Activated CD8-positive, alpha-beta memory T cell treated with anti-CD3 and anti-CD28 coated beads, Interleukin-2, amount 50 U/mL, for 4 hours (primary cell): ENCODE measurements around the gene PTGFR.

Source experiments
- DNase-seq: peaks from one replicate; pipeline ENCODE4 v3.0.0-alpha.2; 2020

PTGFR gene, protein sequence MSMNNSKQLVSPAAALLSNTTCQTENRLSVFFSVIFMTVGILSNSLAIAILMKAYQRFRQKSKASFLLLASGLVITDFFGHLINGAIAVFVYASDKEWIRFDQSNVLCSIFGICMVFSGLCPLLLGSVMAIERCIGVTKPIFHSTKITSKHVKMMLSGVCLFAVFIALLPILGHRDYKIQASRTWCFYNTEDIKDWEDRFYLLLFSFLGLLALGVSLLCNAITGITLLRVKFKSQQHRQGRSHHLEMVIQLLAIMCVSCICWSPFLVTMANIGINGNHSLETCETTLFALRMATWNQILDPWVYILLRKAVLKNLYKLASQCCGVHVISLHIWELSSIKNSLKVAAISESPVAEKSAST

DNA sequence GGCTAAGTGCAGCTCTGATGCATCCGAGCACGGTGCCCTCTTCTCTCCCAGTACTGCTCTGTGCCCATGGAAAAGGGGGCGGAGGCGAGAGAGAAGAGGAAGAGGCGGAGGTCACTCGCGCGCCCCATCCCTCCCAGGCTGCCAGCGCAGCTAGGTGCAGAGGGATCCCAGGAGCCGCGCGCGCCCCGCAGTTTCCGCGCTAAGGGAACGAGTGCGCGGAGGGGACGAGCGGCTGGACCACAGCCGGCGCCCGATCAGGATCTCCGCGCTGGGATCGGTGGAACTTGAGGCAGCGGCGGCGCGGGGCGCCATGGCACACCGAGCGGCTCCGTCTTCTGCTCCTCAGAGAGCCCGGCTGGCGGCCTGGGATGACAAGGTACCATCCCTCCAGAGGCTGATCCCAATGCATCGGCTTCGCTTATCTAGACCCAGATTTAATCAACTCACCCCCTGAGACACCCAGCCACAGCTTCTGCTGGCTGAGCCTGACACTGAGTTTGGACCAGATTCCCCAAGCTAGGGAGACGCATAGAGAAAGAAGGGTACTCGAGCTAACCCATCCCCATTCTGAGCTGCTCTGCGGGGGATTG is at the start of gene PTGFR:
PTGFR (plus strand) TSS at position 114 of the 590 bp plus-strand sequence. CDS start 1,770 bp downstream, outside the sequence.
- no peak for DNase-seq

DNA sequence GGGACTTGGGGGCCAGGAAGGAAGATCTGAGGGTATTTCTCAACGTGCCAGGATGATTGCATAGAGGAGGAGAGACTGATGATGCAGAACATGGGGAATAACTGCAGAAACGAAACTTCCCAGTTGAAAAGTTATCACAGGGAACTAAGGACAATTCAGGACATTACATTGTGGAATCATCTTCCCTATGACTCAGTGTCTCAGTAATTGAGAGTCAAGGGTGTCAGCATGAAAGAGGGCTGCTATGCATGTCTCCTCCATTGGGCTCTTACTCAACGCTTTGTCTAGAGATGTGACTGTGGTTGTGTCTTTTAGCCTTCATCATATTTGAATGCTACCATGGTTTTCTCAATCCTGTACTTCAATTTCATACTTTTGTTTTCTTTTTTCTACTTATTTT is 48.9 kb upstream of the PTGFR start:
- no peak for DNase-seq

DNA sequence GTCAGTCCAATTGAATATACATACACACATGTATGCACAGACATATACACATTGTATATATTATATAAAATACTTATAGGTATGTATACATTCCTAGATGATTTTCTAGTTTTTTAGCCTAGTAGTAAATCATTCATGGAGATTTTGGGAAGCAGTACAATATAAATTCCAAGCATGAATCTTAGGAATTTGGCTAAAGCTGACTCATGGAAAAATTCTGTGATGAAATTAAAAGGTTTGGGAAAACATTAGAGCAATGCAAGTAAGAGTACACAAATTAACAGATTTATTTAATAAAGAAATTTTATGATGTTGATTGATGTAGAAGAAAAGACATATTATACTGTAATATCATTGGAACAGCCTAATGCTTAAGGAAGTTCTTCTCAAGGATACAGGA is 43.7 kb upstream of the PTGFR start:
- no peak for DNase-seq

DNA sequence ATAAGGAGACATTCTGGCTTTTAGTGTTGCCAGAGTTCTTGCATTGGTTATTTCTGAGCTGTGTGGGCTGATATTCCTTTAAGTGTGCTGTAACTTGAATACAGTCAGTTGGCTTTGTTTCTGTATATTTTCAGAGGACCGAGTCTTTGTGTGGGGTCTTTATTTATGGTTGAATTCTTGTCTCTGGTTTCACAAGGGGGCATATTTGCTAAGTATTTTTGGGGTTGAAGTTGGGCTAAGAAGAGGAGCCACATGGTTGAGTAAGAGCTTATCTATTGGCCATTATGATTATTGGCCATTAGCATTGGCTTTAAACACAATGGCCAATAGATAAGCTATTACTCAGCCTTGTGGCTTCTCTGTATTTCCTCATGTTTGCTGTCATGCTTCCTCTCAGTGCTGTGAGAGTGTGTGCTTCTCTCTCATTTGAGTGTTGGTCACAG is 26.3 kb upstream of the PTGFR start:
- DNase-seq, result no peak

DNA sequence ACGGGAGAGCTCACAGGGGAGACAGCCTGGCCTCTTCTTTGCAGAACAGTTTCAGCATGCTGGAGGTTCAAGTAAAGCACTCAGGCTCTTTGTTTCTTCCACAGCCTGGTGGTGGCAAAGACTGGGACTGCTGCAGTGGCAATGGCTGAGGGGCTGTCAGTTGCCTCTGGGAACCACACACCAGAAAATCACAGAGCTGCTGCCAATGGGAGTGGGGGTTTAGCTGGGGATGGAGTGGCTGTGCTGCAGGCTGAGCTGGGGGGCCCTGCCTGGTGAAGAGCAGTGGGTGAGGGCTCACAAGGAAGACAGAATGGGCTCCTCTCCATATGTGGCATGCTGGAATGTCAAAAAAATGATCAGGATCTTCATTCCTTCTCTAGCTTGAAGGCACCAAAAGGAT is 25.6 kb upstream of the PTGFR start:
- no peak for DNase-seq

DNA sequence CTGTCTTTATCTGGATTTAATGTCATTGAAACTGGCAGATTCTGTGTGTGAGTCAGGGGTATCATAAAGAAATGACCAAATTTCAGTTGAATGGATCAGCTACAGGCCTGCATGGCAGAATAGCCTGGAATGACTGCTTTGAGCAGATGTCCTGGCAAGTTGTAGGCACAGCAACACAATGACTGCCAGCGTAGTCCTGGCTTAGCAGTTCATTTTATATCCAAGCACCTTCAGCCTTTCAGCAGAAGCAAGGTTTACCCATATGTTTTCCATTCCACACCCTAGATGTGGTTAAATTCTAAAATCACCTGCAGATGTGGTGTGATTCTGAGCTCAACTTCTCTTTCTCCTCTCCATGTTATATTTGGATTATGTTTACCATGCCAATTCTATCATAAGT is 22.3 kb upstream of the PTGFR start:
- no peak for DNase-seq

DNA sequence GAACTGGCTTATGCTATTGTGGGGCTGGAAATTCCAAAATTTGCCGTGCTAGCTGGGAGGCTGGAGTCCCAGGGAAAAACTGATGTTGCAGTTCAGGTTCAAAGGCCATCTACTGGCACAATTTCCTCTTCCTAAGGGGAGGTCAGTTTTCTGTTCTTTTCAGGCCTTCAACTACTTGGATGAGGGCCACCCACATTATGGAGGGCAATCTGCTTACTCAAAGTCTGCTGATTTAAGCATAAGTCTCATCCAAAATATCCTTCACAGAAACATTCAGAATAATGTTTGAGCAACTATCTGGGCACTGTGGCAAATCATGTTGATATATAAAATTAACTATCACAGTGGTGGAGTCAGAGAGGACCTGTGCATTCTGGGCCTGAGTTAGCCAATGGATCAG is 21.2 kb upstream of the PTGFR start:
- DNase-seq, result no peak

DNA sequence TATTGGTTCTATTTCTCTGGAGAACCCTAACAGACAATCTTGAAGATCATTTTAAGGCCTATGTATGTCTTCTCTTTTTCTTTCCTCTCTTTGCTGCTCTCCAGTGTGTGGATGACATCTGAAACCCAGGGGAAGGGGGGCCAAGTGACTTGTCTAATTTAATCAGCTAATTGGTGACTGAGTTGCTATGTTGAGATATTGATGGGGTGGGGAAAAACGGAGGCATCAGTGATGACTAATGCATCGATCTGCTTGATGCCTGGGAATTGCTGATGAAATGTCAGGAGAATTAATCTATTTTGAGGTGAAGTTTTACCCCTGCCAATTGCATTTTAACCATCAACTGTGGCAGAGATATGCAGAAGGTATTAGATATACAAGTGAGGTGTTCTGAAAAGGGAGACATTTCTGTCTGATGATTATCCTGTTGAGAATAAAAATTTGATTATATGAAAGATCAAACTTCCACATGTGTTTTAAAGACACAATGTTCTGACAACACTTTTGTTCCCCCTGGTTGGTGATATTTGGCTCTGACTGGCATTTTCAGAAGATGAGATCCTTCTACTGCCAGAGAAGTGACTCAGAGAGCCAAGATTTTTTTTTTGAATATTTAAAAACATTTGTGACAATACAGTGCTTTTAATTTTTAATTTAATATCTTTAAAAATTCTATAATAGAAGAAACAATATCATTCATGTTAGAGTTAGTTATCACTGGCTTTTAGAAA is 18.7 kb upstream of the PTGFR start:
- no peak for DNase-seq

DNA sequence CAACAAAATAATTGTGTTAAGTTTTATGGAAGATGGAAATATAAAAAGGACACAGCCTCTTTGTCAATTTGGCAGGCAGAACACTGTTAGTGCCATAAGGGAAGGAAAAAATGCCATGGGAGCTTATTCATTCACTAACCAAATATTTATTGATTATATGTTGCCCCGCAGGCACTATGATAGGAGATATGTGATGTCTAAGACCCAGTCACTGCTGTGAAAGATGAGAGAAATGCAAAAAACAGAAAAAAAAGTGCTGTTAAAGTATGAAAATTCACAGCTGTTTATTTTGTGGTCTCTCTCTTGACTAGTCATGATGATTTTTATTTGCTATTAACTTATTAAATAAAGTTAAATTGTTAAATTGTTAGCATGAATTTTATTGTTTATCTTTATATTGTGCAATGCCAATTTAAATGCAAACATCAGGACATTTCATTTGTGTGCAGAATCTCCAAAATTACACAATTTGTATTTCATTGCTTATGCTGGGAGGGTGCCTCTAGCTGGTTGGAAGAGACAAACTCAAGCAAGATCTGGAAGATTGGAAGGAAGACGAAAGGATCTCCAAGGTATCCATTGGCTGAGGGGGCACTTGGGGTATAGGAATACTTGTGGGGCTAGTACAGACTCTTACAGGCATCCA is 17.8 kb upstream of the PTGFR start:
- no peak for DNase-seq

DNA sequence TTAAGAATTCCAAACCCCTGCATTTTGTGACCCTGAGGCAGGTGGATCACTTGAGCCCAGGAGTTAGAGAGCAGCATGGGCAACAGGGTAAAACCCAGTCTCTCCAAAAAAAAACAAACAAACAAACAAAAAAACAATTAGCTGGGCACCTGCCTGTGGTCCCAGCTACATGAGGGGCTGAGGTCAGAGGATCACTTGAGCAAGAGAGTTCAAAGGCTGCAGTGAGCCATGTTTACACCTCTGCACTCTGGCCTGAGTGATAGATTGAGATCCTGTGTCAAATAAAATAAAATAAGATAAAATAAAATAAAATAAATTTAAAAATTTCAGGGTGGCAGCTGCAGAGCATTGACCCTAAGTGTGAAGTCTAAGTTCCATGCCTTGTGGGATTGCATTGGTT is 16.7 kb upstream of the PTGFR start:
- DNase-seq, result no peak

DNA sequence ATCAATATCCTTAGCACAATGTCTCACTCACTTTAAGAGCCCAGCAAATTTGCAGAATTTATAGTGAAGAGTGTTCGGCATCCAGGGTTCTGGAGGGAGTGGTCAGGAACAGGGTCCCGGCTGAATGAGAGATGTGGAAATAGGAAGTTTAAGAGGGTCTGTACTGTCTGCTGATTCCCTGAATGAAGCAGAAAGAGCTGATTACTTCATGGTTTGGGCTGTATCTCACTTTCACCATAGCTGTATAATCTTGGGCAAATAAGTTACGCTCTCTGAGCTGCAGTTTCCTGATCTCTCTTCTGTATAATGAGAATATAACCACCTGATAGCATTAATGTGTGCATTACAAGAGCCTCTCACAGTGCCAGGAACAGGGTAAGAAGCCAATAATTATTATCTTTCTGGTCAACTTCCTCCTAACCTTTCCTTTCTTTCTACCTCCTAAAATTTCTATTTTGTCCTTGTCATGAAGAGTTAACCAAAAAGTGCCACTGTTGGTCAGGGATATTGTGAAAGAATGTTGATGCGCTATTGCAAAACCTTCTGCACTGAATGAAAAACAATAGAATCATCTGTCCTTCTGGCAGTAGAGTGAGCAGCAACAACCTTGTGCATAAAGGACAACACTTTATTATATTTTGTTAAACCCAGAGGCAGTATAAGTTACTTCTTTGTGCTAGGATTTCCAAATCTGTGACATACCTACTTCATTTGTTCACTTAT is 14.7 kb upstream of the PTGFR start:
- no peak for DNase-seq

DNA sequence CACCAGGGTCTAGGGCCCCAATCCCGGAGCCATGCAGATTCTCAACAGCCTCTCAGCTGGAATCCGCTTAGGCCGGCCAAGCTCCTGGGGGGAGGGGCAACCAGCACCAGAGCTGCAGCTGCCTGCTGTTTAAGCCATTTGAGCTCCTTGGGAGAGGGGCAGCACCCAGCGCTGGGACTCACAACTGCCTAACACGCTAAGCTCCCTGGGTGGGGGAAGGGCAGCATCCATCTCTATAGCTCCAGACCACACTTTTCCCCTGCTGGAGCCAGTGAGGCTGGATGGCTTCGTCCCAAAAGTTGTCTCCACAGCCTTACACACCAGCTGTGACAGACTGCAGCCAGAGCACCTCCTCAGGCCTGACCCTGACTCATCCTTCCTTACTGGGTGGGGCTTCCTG is 6.9 kb upstream of the PTGFR start:
- DNase-seq, result no peak

DNA sequence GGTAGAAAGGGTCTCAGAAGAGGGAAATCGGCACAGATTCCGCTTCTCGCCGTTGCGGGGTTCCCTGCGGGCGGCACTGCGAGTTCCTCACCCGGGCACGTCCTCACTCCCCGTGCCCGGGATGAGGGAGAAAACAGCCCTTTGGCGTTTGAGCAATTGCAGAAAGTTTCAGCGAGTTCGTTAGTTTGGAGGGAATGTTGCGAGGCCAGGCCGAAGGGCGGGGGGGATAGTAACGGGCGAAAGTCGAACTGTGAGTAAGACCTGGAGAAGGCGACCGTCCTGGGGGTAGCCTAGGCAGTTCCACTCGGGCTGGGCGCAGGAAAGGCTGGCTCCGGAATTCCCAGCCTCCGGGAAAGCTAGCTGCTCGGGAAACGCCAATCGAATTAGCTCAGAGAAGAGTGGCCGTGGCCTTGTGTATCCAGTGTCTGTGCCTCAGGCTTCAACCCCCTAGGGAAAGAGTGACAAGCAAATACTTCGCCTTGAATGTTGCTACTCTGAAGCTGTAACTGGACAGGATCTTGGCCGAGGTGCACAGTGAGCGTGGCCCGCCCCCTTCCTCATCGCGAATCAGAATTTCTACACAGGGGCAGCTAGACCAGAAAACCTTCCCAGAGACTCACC is 787 bp downstream of the PTGFR start:
- DNase-seq, result no peak

DNA sequence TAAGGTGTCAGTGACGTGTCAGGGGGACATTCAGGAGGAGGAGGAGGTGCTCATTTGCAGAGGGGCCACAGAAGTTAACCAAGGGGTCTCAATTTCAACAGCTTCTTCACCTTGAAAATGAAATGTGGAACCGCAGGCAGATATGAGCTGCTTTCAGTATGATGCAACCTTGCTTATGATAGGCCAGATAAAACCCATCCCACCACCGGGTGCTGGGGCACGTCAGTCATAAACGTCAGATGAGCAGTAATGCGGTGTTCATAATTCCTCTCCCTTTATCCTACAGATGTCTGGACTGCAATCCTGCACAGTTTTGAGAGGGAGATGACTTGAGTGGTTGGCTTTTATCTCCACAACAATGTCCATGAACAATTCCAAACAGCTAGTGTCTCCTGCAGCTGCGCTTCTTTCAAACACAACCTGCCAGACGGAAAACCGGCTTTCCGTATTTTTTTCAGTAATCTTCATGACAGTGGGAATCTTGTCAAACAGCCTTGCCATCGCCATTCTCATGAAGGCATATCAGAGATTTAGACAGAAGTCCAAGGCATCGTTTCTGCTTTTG is 1.7 kb downstream of the PTGFR start:
- no peak for DNase-seq

DNA sequence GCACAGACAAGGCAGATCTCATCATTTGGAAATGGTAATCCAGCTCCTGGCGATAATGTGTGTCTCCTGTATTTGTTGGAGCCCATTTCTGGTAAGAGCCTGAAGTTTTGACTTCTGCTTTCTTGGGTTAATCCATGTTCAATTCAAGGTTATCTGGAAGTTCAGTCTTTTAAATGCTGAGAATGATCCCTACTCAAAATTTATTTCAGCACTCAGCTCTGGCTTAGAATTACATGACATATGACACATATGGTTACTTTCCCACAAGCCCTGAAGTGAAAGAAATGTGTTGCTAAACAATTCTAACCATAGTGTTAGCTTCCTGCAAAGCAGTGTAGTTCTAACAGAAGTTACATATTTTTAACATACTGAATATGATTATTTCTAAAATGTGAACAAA is 2.7 kb downstream of the PTGFR start:
- no peak for DNase-seq

DNA sequence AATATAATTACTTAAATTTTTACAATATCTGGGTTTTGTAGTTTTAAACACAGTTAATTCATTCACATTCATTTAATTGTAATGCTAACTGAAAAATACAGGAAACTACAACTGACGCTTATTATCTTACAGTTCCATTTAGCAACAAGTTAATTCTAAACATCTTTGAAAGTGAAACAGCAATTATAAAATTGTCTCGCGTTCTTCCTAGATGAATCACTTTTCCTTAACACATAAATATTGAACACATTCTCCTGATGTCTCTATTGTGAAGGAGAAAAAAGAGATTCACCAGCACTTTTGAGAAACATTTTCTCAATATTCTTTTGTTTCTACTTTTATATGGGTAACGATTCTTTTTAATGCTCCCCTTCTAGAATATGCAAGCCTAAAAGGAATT is 6.4 kb downstream of the PTGFR start:
- DNase-seq, result no peak

DNA sequence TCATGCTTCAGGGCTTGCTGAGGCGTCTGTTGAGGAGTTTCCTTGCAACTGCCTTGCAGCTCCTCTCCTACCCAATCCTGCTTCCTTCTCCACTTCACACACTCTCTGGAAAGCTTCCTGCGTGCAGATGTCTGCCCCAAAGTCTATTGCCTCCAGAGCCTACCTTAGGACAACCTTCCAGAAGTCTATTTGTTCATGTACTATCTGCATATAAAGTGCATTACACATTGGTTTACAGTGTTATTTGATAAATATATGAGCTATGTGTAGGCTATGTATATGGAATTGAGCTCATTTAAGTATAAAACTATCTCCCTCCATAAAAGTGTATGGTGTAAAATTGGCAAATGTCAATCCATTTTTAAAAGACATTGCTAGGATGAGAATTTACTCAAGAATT is 9.8 kb downstream of the PTGFR start:
- no peak for DNase-seq

DNA sequence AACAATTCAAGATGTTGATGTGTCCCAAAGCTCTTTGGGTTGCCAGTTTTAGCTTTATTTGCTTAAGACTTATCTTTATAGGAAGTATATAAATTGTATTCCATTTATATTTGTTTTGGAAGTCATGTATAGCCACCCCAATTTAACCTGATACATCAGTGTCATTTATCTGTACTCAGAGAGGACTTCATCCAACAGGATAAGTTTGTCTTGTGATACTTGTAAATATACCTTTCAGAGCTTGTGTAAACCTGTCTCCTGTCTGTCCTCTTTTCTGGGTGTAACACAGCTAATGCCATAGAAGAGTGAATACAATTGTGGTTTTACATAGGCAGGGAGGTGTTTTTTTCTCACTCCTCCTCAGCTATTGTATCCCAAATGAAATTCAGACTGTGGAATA is 10.4 kb downstream of the PTGFR start:
- DNase-seq, result no peak

DNA sequence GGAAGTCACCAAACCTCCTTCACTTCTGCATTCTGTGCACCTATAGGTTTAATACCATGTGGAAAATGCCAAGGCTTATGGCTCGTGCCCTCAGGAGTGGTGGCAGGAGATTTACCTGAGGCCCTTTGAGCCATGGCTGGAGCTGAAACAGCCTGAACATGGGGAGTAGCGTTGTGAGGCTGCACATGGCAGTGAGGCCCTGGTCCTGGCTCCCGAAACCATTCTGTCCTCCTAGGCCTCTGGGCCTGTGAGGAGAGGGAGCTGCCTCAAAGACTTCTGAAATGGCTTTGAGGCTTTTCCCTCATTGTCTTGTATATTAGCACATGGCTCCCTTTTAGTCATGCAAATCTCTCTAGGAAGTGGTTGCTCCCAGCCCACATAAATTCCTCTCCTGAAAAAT is 20.6 kb downstream of the PTGFR start:
- no peak for DNase-seq

DNA sequence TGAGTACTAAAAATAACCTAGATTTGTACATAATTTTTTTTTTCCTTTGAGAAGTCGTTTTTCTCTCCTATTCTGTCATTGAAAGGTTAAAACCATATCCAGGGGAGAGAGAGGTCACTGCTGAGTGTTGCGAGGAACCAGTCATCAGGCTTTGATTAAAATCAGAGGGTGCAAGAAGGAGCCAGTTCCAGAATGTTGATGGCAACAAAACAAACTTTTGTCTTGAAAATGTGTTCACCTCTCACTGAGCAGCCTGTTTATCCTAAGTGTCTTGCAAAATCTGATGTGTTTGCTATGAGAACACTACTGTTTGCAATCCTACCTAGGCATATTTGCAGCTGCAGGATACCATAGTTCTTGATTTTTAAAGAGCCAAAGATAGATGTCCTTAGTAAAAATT is 25.9 kb downstream of the PTGFR start:
- DNase-seq, result no peak

DNA sequence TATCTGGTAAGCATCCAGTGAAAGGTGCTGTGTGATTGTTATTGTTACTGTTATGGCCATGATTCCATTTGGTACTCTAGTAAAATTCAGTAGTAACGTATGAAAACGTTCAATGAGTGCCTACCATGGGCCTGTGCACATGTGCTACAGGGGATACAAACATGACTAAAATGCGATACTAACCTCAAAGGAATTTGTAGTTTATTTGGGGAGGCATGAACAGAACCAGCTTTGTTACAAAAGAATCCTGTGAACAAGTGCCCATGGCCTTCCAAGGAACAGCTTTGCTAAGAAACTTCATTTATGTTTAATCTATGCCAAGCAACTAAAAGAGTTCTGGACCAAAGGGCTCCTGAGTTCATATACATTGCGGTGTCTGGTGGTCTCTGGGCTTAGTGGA is 28.7 kb downstream of the PTGFR start:
- DNase-seq, result no peak

DNA sequence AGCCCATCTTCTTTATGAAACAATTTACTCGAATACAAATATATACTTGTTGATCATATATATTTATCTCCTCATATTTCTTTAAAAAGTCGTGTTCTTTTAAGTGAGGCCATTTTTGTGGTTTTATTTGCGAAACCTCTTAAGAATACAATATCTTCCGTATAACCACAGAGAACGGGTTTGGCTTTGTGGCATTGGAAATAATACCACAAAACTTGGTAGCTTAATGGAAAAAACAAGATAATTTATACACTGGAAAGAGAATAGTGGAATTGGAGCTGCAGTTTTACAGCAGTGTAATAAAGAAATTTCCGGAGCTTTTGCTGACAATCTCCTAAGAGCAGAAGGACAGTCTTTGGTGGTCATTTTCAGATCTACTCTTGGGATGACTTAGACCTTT is 29.4 kb downstream of the PTGFR start:
- no peak for DNase-seq
